Stimulated activated CD4-positive, alpha-beta T cell treated with anti-CD3 and anti-CD28 coated beads, Interleukin-15, amount 100 ng/mL, for 24 hours (primary cell): Measurements from ENCODE around the gene GNG12.
"Not testable (repeated sequence)": the region's sequence is repeated elsewhere in the genome, so short reads cannot be mapped to it uniquely, and the experiment has no call there.

Experiments used
- DNase-seq: peaks from one replicate; pipeline ENCODE4 v3.0.0-alpha.2; 2020

Gene GNG12

DNA sequence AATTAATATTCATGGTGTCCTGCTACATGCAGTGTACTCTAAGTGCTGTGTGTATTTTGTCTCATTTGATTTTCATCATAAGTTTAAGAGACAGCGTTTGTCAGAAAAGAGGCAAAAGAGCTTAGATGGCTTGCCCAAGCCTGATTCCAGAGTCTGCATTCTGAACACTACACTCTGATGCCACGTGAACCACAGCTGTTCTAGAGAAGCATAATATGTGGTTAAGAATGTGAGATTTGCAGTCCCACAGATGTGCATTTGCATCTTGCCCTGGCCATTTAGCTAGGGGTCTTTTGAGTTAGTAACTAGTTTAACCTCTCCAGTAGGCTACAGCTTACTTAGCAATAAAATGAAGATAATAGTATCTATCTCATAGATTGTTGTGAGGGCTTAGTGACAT lies 157.5 kb downstream of the GNG12 start:
- DNase-seq, result no peak

DNA sequence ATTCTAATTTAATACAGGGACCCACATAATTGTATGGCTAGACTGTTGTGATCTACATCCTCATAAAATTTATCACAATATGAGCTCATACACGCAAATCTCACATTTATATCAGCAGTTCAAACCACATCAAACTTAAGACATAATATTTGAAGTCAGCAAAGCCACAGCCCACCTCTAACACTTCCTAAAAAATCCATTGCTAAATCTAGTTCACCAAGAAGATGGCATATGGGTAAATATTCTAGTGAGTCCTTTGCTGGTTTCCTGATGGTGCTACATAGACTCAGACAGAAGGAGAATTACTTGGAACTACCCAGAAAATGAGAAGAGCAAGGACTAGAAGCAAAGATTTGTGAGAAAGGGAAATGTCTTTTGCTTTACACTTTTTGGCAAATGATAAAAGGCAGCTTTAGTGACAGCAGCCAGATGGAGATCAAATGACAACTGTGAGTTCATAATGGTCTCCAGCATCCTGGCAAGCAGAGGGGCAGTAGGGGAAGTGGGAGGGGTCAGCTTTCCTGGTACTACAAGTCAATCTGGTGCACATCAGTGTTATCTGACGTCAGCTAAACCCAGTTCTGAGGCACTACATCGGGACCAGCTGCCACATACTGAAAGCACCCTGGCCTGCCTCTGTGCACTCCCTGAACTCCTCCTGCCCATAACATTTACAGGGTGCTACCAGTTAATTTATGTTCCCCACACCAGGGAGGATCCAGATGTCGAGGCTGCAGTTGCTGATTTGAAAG lies 158.8 kb downstream of the GNG12 start:
- peak; percentile 43 for DNase-seq

DNA sequence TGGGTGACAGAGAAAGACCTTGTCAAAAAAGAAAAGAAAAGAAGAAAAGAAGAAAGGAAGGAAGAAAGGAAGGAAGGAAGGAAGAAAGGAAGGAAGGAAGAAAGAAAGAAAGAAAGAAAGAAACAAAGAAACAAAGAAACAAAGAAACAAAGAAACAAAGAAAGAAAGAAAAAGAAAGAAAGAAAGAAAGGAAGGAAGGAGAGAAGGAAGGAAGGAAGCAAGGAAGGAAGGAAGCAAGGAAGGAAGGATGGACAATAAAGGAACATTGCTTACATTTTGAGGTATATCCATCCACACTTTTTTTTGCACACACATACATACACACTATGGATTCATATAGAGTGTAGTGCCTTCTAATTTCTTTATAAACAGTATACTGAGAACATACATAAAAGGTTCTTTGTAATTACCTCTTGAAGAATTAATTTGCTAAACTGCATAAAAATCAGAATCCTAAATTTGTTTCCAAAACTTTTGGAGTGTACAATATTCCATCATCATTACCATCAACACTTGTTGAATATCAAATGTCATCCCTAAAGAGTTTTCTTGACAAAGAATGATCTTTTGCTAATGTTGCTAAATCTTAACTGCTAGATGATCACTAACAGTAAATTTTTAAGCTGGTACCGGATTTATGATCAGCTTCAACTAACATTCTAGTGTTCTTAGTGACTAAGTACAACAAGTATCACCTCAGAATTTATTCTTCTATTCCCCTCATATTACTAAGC lies 159.6 kb downstream of the GNG12 start:
- no peak for DNase-seq

DNA sequence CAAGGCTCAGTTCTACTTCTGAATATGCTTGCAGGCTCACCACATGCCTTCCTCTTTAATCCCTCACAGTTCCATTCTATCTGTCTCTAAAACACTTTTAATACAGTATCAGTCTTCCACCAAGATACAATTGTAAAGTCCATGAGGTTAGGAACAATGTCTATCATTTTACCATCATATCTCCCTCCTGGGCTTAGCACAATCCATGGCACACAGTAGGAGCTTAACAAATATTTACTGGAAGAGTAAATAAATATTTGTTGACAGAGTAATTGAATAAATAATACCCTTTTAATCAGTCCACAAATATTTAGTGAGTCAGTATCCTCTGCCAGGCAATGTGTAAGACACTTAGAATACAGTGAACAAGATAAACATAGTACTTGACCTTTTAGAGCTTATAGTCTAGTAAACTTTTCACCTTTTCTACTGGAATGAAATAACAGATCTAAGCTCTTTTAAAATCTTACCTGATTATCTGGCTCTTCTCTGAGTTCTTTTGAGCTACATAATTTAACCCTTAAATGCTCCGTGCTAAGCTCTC lies 160.9 kb downstream of the GNG12 start:
- DNase-seq, result no peak

DNA sequence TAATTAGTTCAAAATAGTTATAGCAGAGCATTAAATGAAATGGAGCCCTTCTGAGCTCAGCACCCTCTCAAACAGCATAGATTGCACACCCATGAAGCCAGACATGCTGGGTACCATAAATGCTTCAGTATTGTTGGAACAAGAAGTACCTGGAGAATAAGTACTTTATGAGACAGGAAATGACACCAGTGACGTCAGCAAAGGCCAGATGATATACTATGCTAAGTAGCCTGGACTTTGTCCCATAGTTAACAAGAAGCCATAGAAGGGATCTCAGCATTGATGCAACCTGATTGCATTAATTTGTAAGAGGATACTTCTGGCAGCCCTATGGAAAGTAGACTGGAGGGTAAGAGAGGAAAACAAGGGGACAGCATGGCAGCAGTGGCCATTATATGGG lies 164.6 kb downstream of the GNG12 start:
- DNase-seq, result no peak

DNA sequence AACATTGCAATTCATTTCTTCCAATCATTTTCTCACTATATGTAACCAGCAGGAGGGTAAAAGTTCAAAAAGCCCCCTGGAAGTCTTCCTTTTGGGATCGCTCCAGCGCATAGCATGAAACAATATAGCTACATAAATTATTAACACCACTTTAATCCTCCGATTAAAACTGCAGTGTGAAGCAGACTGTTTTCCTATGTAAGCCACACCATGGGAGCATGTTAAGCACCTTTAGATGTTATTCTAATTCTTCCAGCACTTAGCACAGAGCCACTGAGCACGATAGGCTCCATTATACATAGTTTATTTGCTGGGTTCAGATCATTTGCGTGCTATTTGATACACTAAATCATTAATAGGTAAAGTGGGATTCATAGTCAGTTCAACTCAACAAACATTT lies 166.6 kb downstream of the GNG12 start:
- no peak for DNase-seq

DNA sequence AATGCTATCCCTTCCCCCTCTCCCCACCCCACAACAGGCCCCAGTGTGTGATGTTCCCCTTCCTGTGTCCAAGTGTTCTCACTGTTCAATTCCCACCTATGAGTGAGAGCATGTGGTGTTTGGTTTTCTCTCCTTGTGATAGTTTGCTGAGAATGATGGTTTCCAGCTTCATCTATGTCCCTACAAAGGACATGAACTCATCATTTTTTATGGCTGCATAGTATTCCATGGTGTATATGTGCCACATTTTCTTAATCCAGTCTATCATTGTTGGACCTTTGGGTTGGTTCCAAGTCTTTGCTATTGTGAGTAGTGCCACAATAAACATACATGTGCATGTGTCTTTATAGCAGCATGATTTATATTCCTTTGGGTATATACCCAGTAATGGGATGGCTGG lies 168.0 kb downstream of the GNG12 start:
- not testable (repeated sequence) for DNase-seq

DNA sequence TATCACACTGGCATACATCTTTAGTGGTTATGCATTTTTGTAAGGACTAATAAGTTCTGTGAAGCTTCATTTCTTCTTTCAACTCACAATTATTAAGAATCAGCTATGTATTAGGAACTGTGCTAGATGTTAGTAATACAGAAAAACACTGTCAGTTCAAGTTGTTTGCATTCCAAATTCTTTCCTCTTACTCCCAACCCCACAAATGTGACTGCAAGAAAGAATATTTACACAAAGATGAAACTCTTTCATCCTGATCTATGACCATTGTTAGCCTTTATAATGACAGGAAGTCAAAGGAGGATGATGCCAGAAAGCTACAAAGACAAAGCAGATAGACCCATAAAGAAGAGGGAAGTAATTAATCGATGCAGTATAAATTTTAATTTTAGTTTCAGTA lies 169.2 kb downstream of the GNG12 start:
- DNase-seq, result no peak

DNA sequence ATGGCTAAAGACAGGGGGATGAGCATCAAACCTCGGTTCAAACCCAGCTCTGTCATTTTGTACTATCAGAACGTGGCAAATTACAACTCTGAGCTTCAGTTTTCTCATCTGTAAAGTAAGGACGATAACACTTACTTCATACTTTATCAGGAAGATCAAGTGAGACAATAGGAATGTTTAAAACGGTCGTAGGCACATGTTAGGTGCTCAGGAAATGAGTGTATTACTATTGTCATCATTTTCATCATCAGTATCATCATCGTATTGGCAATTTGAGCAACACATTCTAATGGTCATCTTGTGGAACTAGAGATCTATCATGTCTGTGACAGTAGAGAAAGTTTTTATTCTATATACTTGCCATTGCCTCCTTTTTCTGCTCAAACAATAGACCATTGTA lies 170.4 kb downstream of the GNG12 start:
- no peak for DNase-seq

DNA sequence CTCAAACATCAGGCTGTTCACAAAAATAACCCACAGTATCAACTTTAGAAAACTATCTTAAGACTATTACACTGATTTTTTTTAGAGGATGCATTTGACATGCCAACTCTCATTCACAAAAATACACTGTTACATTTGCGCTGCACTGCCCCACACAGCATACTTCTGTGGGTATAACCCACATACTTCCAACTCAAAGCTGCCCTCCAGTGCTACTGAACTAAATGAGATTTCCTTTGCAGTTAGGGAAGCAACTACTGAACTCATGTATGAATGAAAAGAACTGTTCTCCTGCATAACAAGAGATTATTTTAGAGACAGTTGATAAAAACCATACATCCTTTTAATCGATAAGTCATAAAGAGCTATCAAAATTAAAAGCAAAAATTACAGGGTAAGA lies 174.0 kb downstream of the GNG12 start:
- no peak for DNase-seq

DNA sequence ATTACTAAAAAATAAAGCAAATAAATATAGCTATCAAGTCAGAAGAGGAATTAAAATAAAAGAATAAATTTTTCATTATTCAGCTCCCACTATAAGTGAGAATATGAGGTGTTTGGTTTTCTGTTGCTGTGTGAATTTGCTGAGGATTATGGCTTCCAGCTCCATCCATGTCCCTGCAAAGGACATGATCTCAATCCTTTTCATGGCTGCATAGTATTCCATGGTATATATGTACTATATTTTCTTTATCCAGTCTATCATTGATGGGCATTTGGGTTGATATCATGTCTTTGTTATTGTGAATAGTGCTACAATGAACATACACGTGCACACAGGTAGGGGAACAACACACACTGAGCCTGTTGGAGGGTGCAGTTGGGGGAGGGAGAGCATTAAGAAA lies 176.1 kb downstream of the GNG12 start:
- not testable (repeated sequence) for DNase-seq

DNA sequence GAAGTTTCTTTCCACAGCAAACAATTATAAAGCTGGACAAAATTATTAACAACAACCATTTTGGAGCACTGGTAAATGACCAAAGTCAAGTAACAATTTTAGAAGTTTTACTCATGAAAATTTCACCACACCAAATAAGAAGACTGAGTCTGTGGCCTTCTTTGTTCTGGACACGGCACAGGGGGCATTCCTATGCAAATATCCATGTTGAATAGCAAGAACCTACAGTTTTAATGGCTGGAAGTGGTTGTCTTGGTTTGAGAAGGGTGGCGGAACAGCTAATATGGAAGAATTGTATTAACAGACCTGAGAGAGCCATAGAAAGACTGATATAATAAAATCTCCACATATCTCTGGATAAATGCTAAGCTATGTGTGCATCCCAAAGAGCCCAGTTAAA lies 177.7 kb downstream of the GNG12 start:
- no peak for DNase-seq

DNA sequence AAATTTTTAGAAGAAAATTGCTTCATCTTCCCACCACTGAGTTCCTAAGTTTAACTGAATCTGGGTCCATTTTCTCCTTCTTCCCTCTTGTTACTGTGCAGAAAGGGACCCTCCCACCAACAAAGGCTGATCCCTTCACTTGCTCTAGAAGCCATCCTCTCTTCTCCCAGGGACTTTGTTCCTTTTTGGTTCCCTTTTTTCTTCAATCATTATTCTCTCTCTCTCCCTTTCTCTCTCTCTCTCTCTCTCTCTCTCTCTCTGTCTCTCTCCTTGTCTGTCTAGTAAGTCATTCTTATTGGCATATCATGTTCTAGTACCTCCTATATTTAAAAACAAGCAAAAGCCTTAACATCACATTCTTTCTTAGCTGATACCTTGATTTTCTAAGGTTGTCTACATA lies 180.0 kb downstream of the GNG12 start:
- DNase-seq, result no peak

DNA sequence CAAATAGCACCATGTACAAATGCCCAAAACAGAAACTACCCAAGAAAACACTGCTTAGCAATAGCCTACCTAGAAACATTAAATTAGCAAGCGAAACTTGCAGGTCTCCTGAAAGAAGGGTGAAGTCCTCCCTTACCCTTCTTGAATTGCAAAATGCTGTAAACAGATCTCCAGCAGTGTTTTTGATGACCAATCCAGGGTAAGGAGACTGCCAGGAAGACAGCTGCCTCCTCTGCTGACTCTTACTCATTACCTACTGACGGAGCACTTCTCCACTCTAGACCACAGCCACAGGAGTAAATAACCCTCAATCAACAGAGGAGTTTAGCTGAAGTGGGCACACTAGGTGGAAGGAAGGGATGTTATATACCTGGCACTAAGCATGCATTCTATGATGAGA lies 180.5 kb downstream of the GNG12 start:
- DNase-seq, result no peak
